Jurkat, Clone E6-1 (cell line): Measurements from ENCODE around the gene DPP10.

Experiments
- DNase-seq: peaks from one replicate; pipeline ENCODE4 v3.0.0-alpha.2; 2011; ENCODE audit warnings: low read depth, low spot score
- H3K4me3 ChIP-seq: 2 replicates; pipeline ENCODE4 v1.5.1; 2011; ENCODE audit warnings: mild to moderate bottlenecking, low read length, control low read depth, moderate library complexity

The DPP10 gene

GRCh38 chr2:115652652-115653051 is 1210.2 kb downstream of the DPP10 start:
- H3K4me3 ChIP-seq, result no peak overlapping the region
- DNase-seq, result no peak

- DNase-seq, result no peak
- H3K4me3 ChIP-seq, result no peak overlapping the region
These were observed 1211.9 kb downstream of the DPP10 start for GRCh38 chr2:115654362-115654761.

- no peak overlapping the region for H3K4me3 ChIP-seq
- no peak for DNase-seq
These were observed 1235.7 kb downstream of the DPP10 start for GRCh38 chr2:115678129-115678528.

GRCh38 chr2:115684345-115684744 is 1241.9 kb downstream of the DPP10 start:
- no peak overlapping the region for H3K4me3 ChIP-seq
- DNase-seq, result no peak

GRCh38 chr2:115691409-115691808 is 1249.0 kb downstream of the DPP10 start:
- DNase-seq, result no peak
- H3K4me3 ChIP-seq, result no peak overlapping the region

- no peak overlapping the region for H3K4me3 ChIP-seq
- no peak for DNase-seq
These were observed 1252.2 kb downstream of the DPP10 start for GRCh38 chr2:115694651-115695050.

GRCh38 chr2:115733190-115733775 is 1290.8 kb downstream of the DPP10 start:
- H3K4me3 ChIP-seq, result no peak overlapping the region
- no peak for DNase-seq

GRCh38 chr2:115738111-115738510 is 1295.7 kb downstream of the DPP10 start:
- H3K4me3 ChIP-seq, result no peak overlapping the region
- no peak for DNase-seq

GRCh38 chr2:115739574-115739973 is 1297.1 kb downstream of the DPP10 start:
- no peak for DNase-seq
- no peak overlapping the region for H3K4me3 ChIP-seq

- H3K4me3 ChIP-seq, result no peak overlapping the region
- DNase-seq, result no peak
These were observed 1303.7 kb downstream of the DPP10 start for GRCh38 chr2:115746151-115746550.

- H3K4me3 ChIP-seq, result no peak overlapping the region
- no peak for DNase-seq
These were observed 1314.8 kb downstream of the DPP10 start for GRCh38 chr2:115757286-115757685.

- no peak for DNase-seq
- no peak overlapping the region for H3K4me3 ChIP-seq
These were observed 1321.2 kb downstream of the DPP10 start for GRCh38 chr2:115763601-115764000.

GRCh38 chr2:115771516-115771915 is 1329.1 kb downstream of the DPP10 start:
- H3K4me3 ChIP-seq, result no peak overlapping the region
- no peak for DNase-seq

- no peak overlapping the region for H3K4me3 ChIP-seq
These were observed 1331.9 kb downstream of the DPP10 start for GRCh38 chr2:115774361-115774760.

GRCh38 chr2:115779085-115779632 is 1336.7 kb downstream of the DPP10 start:
- no peak overlapping the region for H3K4me3 ChIP-seq
- no peak for DNase-seq

More at GRCh38 chr2:115774361-115774760, 1331.9 kb downstream of the DPP10 start:
- DNase-seq, result no peak

GRCh38 chr2:115782286-115782685 is 1339.8 kb downstream of the DPP10 start:
- no peak for DNase-seq
- no peak overlapping the region for H3K4me3 ChIP-seq

GRCh38 chr2:115796078-115796477 is 1353.6 kb downstream of the DPP10 start:
- no peak for DNase-seq
- no peak overlapping the region for H3K4me3 ChIP-seq

- no peak for DNase-seq
- H3K4me3 ChIP-seq, result no peak overlapping the region
These were observed 1364.8 kb downstream of the DPP10 start for GRCh38 chr2:115807276-115807675.

GRCh38 chr2:115825912-115826311 is 1383.5 kb downstream of the DPP10 start:
- no peak overlapping the region for H3K4me3 ChIP-seq
- DNase-seq, result no peak

- no peak overlapping the region for H3K4me3 ChIP-seq
- no peak for DNase-seq
These were observed 1390.8 kb downstream of the DPP10 start for GRCh38 chr2:115833196-115833595.

GRCh38 chr2:115838539-115838938 is 1396.1 kb downstream of the DPP10 start:
- no peak overlapping the region for H3K4me3 ChIP-seq
- DNase-seq, result no peak
